ENCODE data around the gene LTBR.
"Not testable (repeated sequence)": the region's sequence is repeated elsewhere in the genome, so short reads cannot be mapped to it uniquely, and the experiment has no call there.

LTBR gene

DNA sequence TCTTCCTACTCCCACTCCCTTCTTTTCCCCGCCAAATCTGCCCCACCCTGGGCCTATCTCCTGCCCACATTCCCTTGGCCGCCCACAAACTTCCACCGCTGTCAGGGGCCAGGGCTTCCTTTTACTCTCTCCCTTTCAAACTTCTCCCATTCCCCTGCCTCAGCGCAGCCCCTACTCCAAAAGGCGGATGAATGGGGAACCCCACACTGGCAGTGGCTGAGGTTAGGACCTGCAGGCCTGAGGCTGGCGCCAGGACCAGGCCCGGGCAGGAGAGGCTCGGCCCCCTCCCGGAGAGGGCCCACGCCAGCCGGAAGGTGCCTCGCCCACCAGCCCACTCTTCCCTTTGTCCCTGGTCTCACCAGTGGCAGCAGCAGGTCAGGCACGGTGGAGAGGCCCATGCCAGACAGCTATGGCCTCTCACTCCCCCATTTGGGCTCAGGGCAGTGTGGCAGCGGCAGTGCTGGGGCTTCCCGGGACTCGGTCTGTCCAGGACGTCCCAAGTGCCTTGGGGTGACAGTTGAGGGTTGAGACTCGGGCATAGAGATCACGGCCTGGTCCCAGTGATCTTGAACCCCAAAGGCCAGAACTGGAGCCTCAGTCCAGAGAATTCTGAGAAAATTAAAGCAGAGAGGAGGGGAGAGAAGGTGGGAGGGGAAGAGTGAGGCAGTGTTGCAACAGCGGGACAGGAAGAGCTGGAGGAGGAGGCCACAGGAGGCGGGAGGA is 42.4 kb upstream of the LTBR start, which contains the start of gene TNFRSF1A:
Gene TNFRSF1A (minus strand): TSS at position 660 of the 723 bp plus-strand sequence. CDS start 262 bp downstream, at position 398.
- TF ChIP-seq, protein P1, sequence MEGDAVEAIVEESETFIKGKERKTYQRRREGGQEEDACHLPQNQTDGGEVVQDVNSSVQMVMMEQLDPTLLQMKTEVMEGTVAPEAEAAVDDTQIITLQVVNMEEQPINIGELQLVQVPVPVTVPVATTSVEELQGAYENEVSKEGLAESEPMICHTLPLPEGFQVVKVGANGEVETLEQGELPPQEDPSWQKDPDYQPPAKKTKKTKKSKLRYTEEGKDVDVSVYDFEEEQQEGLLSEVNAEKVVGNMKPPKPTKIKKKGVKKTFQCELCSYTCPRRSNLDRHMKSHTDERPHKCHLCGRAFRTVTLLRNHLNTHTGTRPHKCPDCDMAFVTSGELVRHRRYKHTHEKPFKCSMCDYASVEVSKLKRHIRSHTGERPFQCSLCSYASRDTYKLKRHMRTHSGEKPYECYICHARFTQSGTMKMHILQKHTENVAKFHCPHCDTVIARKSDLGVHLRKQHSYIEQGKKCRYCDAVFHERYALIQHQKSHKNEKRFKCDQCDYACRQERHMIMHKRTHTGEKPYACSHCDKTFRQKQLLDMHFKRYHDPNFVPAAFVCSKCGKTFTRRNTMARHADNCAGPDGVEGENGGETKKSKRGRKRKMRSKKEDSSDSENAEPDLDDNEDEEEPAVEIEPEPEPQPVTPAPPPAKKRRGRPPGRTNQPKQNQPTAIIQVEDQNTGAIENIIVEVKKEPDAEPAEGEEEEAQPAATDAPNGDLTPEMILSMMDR (conservative IDR thresholded peaks at IDR 0.05; ENCODE audit: low read depth, low read length): no peak
- peak; percentile 91 for DNase-seq (ENCODE audit: low read depth)
- peak within 1 kb of the TSS; percentile 99 for H3K4me3 ChIP-seq (ENCODE audit: low read depth, low read length)

DNA sequence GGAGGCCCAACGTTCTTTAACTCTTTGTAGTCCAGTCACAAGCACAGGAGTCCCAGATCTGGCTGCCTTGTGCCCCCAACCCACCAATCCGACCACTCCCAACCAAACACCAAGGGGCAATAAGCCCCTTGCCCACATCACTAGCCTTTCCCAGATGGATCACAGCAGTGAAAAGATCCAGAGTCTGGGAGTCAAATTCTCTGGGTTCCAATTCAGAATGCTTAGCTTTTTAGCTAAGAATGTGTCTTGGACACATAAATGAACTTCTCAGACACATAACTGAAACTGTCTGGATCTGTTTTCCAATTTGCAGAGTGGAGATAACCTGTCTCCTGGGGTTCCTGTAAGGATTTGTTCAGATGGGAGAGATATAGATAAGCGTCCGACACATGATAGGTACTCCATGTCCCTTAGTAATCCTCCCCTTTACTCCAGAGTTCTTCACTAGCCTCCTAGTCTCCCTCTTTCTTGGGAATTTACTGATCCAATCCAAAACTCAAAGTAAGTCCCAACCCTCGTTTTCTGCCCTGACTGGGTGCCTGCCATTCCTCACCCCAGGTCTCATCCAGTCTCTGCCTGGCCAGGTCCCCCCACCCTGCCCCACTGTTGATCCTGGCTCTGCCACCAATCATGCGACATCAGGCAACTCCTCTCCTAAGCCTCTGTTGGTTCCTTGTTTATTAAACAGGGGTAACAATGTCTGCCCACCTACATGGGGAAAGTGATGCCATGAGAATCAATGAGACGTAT is 41.6 kb upstream of the LTBR start:
- TF ChIP-seq, protein P1 (conservative IDR thresholded peaks at IDR 0.05; ENCODE audit: low read depth, low read length): no peak
- H3K4me3 ChIP-seq (ENCODE audit: low read depth, low read length): peak overlapping the region; percentile 99
- no peak for DNase-seq (ENCODE audit: low read depth)

DNA sequence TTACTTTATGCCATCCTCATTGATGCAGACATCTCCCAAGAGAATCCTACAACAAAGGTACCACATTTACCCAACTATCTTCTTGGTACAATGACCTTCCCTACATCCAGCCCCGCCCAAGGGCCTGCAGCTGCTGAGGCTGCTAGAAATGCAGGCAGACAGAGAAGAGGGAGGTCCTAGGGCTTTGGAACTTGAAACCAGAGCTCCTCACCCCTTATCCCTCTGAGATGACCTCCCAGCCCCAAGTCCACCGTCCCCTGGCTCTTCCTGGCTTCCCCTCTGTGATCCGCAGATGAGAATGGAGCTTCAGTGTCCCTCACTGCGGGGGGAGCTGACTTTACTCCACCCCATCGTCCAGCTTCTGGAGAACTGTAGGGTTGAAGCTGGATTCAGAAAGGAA is 40.4 kb upstream of the LTBR start:
- H3K4me3 ChIP-seq (ENCODE audit: low read depth, low read length): no peak overlapping the region
- TF ChIP-seq, protein P1 (conservative IDR thresholded peaks at IDR 0.05; ENCODE audit: low read depth, low read length): no peak
- DNase-seq (ENCODE audit: low read depth): no peak

DNA sequence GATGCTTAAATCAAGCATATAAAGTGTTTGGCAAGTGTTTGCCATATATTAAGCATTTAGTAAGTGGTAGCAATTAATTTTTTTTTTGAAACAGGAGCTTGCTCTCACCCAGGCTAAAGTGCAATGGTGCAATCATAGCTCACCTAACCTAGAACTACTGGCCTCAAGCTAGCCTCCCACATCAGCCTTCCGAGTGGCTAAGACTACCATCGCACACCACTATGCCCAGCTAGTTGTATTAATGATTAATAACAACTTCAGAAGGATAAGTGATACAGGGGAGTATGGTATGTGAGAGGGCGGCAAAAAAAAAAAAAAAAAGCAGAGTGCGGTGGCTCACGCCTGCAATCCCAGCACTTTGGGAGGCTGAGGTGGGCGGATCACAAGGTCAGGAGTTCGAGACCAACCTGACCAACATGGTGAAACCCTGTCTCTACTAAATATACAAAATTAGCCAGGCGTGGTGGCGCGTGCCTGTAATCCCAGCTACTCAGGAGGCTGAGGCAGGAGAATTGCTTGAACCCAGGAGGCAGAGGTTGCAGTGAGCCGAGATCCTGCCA is 39.8 kb upstream of the LTBR start:
- not testable (repeated sequence) for DNase-seq (ENCODE audit: low read depth); H3K4me3 ChIP-seq (ENCODE audit: low read depth, low read length)

DNA sequence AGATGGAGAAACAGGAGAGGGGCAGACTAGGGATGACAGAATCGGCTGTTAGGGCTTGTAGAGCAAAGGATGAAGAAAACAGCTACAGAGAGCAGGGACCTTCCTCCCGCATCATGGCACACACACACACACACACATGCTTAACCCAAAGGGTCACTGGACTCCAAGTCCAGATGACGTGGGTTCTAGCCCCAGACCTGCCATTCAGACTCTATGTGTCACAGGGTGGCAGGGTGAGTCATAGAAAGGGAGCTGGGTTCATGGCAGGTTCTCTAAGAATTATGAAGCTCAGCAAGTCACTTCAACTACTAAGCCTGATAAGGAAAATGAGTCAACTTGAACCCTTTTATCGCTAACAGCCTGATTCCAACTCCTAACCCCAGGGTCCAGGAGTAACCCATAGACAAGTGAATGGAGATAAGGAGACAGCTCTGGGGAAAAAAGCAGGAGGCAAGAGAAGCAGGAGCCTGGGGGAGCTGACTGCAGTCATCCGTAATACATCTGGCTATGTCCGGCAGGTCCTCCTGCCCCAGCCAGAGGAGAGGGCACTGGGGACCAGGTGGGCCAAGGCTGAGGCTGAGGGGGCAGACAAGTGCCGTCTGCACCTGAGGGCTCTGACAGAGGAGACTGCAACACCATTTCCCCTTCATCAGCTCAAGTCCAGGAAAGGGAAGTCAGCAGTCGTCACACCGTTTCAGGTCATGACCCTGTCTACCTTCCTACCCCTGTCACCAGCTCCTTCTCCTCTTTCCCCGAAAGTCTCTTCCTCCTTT is 38.5 kb upstream of the LTBR start:
- TF ChIP-seq, protein P1 (conservative IDR thresholded peaks at IDR 0.05; ENCODE audit: low read depth, low read length): no peak
- DNase-seq (ENCODE audit: low read depth): peak; percentile 95
- no peak overlapping the region for H3K4me3 ChIP-seq (ENCODE audit: low read depth, low read length)

DNA sequence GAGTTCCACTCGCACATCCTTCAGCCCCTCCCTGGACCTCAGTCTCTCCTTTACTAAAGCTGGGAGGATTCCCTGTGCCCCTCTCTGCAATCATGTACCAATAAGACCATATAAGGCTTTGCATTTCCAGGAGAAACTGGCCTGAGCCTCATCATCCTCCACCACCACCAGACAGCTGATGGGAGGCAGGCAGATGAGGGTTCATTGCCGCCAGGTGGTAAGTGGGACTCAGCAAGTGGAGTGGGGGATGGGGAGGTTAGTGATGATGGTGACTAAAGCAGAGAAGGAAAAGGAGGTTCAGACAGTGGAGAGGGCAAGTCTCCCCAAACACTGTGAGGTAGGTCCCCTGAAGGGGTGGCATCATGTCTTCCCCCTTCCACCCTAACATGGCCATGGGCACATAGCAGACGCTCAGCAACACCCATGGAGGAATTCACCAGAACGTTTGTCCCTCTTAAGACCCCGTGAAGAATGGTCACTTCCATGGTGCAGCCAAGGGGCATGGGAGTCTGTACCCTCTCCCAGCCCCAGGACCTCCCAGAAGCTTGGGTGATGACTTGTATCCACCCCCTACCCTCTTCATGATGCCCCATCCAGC is 37.6 kb upstream of the LTBR start:
- no peak for DNase-seq (ENCODE audit: low read depth)
- H3K4me3 ChIP-seq (ENCODE audit: low read depth, low read length): no peak overlapping the region
- TF ChIP-seq, protein P1 (conservative IDR thresholded peaks at IDR 0.05; ENCODE audit: low read depth, low read length): no peak

All from choroid plexus epithelial cell (primary cell).